CD4-positive, alpha-beta T cell treated with Interleukin-4 for 1 hour (primary cell): ENCODE results near the gene CLDN9.

Experiments
- DNase-seq, 2 donors: peaks; one replicate each; pipeline ENCODE4 v3.0.0-alpha.2; 2020 to 2022

Gene CLDN9

DNA sequence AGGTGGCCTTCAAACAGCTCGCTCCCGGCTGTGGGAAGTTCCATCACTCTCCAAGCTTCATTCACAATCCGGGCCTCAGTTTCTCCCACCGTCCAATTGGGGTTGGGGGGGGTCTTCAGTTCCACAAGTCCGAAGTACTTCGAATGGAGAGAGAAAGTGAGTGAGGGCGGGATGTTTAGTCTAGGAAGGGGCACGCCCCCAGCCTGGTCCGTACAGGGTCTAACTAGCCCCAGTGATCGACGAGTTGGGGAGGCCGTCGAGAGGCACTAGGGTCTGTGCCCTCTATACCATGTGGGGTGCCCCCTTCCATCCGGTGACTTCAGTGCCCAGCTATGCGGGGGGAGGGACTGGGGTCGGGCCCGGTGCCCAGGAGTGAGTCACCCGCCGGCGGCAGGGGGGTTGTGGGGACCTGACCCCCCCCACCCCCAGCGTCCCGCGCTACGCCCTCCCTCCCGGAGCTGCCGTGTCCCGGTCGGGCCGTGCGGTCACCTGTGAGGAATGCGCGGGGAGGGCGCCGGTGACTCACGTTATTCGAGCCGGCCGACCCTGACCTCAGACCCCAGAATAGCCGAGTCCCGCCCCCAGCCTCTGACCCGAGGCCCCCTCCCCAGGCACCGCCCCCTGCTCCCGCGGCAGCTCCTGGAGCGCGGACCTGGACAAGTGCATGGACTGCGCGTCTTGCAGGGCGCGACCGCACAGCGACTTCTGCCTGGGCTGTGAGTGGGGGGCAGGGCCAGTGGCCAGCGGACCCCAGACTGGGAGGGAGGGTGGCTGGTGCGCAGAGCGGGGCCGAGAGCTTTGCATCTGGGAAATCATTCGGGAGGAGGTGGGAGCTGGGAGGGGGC lies 8.1 kb downstream of the CLDN9 start:
- DNase-seq = peak; percentile 52 to 71

DNA sequence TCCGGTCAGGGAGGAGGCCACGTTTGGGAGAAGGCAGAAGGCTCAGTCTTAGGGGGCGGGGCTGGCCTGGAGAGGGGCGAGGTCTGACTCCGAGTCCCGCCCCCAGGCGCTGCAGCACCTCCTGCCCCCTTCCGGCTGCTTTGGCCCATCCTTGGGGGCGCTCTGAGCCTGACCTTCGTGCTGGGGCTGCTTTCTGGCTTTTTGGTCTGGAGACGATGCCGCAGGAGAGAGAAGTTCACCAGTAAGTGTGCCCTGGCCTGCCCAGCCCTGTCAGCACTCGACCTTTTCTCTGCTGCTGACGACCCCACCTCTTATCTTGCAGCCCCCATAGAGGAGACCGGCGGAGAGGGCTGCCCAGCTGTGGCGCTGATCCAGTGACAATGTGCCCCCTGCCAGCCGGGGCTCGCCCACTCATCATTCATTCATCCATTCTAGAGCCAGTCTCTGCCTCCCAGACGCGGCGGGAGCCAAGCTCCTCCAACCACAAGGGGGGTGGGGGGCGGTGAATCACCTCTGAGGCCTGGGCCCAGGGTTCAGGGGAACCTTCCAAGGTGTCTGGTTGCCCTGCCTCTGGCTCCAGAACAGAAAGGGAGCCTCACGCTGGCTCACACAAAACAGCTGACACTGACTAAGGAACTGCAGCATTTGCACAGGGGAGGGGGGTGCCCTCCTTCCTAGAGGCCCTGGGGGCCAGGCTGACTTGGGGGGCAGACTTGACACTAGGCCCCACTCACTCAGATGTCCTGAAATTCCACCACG lies 8.9 kb downstream of the CLDN9 start:
- DNase-seq = peak; percentile 64 to 65

DNA sequence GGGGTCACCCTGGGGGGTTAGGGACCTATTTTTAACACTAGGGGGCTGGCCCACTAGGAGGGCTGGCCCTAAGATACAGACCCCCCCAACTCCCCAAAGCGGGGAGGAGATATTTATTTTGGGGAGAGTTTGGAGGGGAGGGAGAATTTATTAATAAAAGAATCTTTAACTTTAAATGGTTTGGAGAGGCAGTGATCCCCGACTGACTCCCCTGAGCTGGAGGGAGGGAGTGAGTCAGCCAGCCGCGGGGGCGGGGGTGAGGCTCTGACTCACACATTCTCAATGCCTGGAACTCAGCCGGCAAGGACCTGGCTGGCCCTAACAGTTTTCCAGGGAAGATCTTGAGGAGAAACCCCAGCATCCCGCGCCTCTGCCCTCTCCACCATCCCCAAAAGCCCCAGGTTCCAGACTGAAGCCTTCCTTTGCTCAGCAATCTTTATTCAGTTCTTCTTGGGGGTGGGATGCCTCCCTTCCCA lies 9.5 kb downstream of the CLDN9 start:
- peak; percentile 61 to 73 for DNase-seq

GRCh38 chr16:3022684-3023414 lies 10.1 kb downstream of the CLDN9 start:
- DNase-seq = no peak

DNA sequence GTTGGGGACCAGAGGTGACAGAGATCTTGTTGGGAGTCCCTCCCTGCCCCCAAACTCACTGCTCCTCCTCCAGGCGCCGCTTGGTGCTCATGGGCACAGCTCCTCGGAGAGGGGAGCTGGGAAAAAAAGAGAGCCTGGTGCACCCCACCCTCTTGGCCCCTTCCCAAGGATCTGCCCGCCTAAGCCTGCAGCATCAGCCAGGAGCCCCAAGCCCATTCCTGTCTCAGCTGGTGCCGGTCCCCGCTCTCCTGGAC lies 10.6 kb downstream of the CLDN9 start:
- no peak for DNase-seq

DNA sequence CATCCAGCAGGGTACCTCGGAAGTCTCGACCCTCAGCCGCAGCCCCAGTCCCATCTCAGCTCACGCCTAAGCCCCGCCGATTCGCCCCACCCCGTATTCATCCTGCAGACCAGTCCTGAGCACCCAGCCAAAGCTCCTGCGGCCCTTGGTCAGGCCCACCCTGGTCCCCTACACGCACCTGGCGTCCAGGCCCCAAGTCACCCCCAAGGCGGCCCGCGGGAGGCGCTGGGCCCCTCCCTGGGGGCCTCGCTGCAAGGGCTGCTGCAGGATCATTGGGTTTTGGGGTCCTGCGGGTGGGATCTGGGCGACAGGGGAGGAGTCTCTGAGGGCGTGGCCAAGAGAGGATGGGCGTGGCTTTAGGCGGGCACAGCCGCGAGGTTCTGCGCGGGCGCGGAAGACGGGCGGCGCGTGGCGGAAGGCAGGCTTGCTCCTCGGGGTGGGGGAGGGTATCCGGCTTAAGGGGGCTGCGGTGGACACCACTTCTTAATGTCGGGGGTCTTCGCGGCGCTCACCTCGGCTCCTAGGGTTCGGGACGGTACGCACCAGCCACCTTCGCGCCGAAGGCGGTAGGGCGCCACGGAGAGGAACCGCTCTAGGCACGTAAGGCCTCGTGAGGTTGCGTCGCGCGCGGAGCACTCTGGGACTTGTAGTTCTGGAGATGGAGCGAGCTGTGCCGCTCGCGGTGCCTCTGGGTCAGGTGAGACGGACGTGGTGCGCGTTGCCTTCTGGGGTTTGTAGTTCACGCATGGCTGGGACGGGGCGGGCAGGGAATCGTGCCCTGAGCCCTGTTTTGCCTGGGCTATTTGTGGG lies 11.2 kb downstream of the CLDN9 start, which contains the start of the genes HCFC1R1 and THOC6:
Gene HCFC1R1, minus strand, starts transcription at position 274 of the 810 bp plus-strand sequence. Its CDS starts 1 bp downstream, at position 273.
Gene THOC6, plus strand, starts transcription at position 367 of the 810 bp plus-strand sequence. Its CDS starts 292 bp downstream, at position 659.
- peak; percentile 96 to 97 for DNase-seq

- DNase-seq = no peak
These were observed 12.6 kb downstream of the CLDN9 start for GRCh38 chr16:3025032-3026002.

DNA sequence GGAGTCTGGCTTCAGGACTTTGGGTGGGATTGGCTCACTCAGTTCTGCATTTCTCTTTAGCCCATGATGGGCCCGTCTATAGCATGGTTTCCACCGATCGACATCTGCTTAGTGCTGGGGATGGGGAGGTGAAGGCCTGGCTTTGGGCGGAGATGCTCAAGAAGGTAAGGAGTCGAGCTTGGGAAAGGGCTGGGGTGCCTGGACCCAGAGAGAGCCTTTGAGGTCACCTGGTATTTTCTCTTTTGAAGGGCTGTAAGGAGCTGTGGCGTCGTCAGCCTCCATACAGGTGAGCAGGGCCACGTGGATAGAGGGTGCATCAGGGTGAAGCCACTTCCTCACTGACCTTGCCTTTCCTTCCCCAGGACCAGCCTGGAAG lies 13.3 kb downstream of the CLDN9 start:
- no peak for DNase-seq

DNA sequence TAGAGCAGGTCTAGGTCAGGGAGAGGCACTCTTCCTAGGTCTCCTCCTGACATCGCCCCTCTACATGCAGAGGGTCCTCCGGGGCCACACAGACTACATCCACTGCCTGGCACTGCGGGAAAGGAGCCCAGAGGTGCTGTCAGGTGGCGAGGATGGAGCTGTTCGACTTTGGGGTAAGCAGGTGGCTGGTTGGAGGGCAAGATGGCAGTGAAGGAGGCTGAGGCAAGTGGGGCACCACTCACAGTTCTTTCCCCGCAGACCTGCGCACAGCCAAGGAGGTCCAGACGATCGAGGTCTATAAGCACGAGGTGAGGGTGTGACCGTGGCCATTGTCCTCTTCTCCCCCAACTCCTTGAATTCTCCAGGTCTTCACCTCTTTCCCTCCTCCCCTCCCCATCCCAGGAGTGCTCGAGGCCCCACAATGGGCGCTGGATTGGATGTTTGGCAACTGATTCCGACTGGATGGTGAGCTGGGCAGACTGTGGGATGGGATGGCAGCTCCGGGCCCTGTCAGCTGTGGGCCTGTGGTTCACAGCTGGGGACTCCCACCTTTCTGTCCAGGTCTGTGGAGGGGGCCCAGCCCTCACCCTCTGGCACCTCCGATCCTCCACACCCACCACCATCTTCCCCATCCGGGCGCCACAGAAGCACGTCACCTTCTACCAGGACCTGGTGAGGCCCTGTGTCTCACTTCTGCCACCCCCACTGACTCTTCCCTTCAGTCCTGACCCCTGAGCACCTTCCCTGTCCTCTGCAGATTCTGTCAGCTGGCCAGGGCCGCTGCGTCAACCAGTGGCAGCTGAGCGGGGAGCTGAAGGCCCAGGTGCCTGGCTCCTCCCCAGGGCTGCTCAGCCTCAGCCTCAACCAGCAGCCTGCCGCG lies 14.1 kb downstream of the CLDN9 start:
- DNase-seq = no peak

DNA sequence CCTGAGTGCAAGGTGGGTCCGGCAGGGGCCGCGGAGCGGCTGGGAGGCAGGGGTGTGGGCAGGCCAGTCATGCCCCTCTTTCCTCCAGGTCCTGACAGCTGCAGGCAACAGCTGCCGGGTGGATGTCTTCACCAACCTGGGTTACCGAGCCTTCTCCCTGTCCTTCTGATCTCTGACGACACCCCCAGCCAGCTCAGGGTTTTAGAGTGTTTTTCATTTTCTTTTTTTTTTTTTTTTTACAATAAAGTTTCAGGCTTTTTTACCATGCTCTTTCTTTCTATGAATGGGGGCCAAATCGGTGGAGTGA lies 14.7 kb downstream of the CLDN9 start:
- DNase-seq = no peak

DNA sequence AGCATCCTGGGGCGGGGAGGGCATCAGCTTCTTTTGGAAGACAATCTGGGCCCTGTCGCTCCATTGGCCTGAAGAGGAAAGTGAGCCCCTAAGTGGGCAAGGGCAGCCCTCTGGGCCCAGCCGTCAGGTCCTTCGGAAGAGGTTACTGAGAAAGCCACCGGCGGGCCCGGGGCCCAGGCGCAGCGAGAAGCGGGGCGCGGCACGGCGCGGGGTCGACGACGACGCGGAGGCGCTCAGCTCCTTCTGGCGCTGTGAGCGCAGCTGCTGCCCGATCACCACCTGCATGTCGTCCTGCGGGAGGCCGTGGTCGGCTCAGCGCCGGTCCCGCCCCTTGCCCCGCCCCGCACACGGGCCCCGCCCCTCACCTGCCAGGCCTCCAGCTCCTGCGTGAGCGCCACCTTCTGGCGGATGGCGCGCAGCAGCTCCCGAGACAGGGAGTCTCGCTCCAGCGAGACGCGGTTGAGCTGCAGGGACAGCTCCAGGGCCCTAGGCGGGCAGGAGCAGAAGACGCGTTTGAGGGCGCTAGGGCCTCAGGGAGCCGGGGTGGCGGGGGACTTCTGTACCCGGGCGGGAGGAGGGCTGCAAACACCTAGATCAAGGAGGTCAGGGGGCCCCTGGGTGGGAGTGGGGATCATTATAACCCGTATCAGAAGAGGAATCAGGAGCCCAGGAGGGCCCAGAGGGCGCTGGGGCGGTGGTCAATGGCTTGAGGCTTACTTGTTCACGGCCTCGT lies 15.4 kb downstream of the CLDN9 start:
- DNase-seq = peak; percentile 86 to 89

- no peak for DNase-seq
These were observed 16.1 kb downstream of the CLDN9 start for GRCh38 chr16:3028716-3029319.

DNA sequence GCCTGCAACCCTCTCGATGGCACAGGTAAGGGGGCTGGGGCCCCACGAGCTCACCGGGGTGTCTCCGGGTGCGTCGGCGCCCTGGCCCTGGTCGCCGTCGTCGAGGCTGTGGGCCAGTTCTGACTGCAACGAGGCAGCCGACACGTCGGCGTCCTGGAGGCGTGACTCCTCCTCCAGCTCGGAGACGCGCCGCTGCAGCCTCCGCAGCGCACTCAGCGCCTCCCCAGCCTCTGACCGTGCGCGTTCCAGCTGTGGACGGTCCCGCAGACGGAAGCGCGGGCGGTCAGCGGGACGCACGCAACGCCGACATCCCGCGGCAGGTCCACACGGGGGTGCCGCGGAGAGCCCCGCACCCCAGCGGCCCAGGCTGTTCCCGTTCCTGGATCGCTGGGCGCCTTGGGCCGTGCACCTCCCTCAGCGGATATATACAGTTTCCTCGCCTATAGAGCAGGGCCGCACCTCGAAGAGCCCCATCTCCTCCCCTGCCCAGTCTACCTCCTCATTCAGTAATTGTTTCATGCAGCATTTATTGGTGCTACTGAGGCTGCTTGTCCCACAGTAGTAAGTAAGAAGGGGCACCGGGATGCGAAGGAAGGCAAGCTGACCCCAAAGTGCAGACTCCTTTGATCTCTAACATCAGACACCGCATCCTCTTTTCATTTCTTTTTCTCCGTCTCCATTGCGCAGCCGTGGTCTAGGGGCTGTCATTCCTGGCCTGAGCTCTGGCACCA lies 16.9 kb downstream of the CLDN9 start:
- DNase-seq = peak in 1 of 2 donors; percentile 41

- no peak for DNase-seq
These were observed 17.8 kb downstream of the CLDN9 start for GRCh38 chr16:3030222-3031212.

GRCh38 chr16:3032624-3033023 lies 19.9 kb downstream of the CLDN9 start:
- DNase-seq = no peak

GRCh38 chr16:3035289-3035971 lies 22.7 kb downstream of the CLDN9 start:
- DNase-seq = no peak
